SJSA1 (cell line): ENCODE results near the gene PRR15L. TPM values are rescaled to one million over a fixed set of nuclear protein-coding genes. Genes with fewer than 3 reads are reported as not detected.

Experiments used
- DNase-seq, 2 experiments: peaks; one replicate each; pipeline ENCODE4 v3.0.0-alpha.2; 2015 to 2020; ENCODE audit warnings: low spot score in 2 of 2, low read depth in 1 of 2
- H3K27ac ChIP-seq: fragments of 250-450 bp; sonication (Bioruptor Pico); 2 replicates; pipeline ENCODE4 v1.5.1; 2020; ENCODE audit warnings: mild to moderate bottlenecking, moderate library complexity
- H3K27me3 ChIP-seq: fragments of 250-450 bp; sonication (Bioruptor Pico); replicated peaks from 2 replicates; pipeline ENCODE4 v1.5.1; 2020; ENCODE audit warnings: mild to moderate bottlenecking, moderate library complexity
- H3K36me3 ChIP-seq: fragments of 250-450 bp; sonication (Bioruptor Pico); 2 replicates; pipeline ENCODE4 v1.5.1; 2020; ENCODE audit warnings: mild to moderate bottlenecking
- H3K4me1 ChIP-seq: fragments of 250-450 bp; sonication (Bioruptor Pico); replicated peaks from 2 replicates; pipeline ENCODE4 v1.6.1; 2021; ENCODE audit warnings: mild to moderate bottlenecking
- H3K4me3 ChIP-seq: fragments of 250-450 bp; sonication (Bioruptor Pico); 2 replicates; pipeline ENCODE4 v1.5.1; 2020; ENCODE audit warnings: mild to moderate bottlenecking
- H3K9me3 ChIP-seq: fragments of 250-450 bp; sonication (Bioruptor Pico); replicated peaks from 2 replicates; pipeline ENCODE4 v1.5.1; 2020; ENCODE audit warnings: mild to moderate bottlenecking
- total RNA-seq: library from RNA; depleted of rRNA; stranded (reverse); fragments of >200 nt; shearing (Covaris generic); gene quantifications from 2 replicates; pipeline ENCODE4 v1.2.3, GENCODE V29; 2014; rRNA removed

Gene PRR15L
- total RNA-seq, 1 experiment from 2014 or later, result not detected

DNA sequence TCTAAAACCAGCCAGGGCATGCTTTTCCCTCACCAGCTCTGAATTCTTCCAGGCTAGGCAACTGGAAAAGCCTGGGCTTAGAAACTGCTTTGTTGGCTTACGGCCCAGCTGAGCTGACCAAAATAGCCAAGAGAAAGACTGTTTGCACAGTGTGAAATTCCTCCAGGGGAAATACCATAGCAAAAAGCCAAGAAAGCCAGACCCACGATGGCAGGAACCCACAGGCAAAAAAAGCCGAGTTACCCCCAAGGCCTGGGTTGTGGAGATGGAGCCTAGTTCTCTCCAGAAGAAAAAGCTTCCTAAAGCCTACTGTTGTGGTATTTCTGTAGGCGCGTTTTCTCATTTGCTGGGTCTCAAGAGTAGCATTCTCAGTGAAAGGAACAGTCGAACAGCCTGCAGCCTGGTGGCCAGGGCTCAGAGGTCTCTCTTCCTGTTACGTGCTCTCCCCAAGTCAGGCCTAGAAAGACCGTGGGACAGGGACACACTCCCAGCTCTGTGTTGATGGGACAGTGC is 52.4 kb downstream of the PRR15L start:
- Histone ChIP-seq H3K9me3 (no peaks in the 10 kb centered on the region), H3K4me3 (no peak overlapping the region), H3K27me3 (no peaks in the 10 kb centered on the region), H3K4me1 (peaks cover 5% of the 10 kb centered on the region; the same call in 1 of the 2 replicates), H3K36me3 (peaks cover 12% of the 10 kb centered on the region), H3K27ac (no peak overlapping the region)
- peak in 1 of 2 experiments; percentile 45 for DNase-seq

DNA sequence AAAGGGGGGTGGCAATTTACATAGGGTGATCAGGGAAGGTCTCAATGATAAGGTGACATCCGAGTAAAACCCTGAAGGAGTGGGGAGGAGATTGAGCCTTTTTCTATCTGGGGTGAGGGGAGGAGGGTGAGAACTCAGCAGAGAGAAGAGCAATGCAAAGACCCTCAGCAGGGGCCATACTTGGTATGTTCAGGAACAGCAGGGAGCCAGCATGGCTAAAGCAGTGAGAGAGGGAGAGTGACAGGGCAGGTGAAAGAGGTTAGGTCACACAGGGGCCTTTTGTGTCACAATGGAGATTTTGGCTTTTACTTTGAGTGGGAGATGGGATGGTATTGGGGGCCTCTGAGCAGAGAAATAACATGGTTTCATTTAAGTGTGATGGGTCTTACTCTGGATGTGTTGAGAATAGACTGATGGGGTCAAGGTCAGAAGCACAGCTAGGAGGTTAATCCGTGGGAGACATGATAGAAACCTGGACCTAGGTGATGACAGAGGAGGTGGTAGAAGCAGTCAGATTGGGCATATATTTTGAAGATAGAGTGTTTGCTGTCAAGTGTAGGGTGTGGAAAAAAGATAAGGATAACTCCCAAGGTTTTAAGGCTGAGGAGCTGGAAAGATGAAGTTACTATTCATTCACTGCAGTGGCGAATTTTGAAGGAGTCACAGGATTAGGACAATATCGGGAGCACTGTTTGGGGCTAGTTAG is 55.5 kb downstream of the PRR15L start:
- Histone ChIP-seq H3K4me1 (peaks cover 11% of the 10 kb centered on the region), H3K27ac (no peak overlapping the region), H3K36me3 (peaks cover 16% of the 10 kb centered on the region), H3K4me3 (no peak overlapping the region), H3K27me3 (no peaks in the 10 kb centered on the region), H3K9me3 (no peaks in the 10 kb centered on the region)
- no peak for DNase-seq

Other genes with a start within 250 kb of the PRR15L start
- gene TBX21, start 224.6 kb downstream of the PRR15L start, total RNA-seq, result 0.22 TPM in 1 of 2 replicates, not detected in the other
- gene OSBPL7, start 136.1 kb downstream of the PRR15L start, total RNA-seq, result 6.2 and 6.4 TPM in 2 replicates
- gene MRPL10, start 126.3 kb downstream of the PRR15L start, total RNA-seq, result 27.3 and 54.7 TPM in 2 replicates
- not detected in 2 replicates for gene LRRC46, start 126.2 kb downstream of the PRR15L start, total RNA-seq
- gene SCRN2, start 116.6 kb downstream of the PRR15L start, total RNA-seq, result 39.5 and 41.1 TPM in 2 replicates
- gene SP6, start 106.7 kb downstream of the PRR15L start, total RNA-seq, result not detected in 2 replicates
- 1.8 and 2.1 TPM in 2 replicates for gene SP2, start 61.6 kb downstream of the PRR15L start, total RNA-seq
- gene PNPO, start 16.3 kb downstream of the PRR15L start, total RNA-seq, result 34.3 and 94.6 TPM in 2 replicates
- 89.5 and 94.9 TPM in 2 replicates for gene CDK5RAP3, start 13.2 kb upstream of the PRR15L start, total RNA-seq
- 21.1 and 45.2 TPM in 2 replicates for gene COPZ2, start 79.9 kb upstream of the PRR15L start, total RNA-seq
- 61.8 and 200 TPM in 2 replicates for gene NFE2L1, start 90.5 kb upstream of the PRR15L start, total RNA-seq
- 111 and 149 TPM in 2 replicates for gene CBX1, start 143.6 kb upstream of the PRR15L start, total RNA-seq
- gene SNX11, start 149.9 kb upstream of the PRR15L start, total RNA-seq, result 13.3 and 16.4 TPM in 2 replicates